ENCODE measurements around the gene DENND2D. TPM values are rescaled to one million over a fixed set of nuclear protein-coding genes. Genes with fewer than 3 reads are reported as not detected.

DENND2D gene, protein sequence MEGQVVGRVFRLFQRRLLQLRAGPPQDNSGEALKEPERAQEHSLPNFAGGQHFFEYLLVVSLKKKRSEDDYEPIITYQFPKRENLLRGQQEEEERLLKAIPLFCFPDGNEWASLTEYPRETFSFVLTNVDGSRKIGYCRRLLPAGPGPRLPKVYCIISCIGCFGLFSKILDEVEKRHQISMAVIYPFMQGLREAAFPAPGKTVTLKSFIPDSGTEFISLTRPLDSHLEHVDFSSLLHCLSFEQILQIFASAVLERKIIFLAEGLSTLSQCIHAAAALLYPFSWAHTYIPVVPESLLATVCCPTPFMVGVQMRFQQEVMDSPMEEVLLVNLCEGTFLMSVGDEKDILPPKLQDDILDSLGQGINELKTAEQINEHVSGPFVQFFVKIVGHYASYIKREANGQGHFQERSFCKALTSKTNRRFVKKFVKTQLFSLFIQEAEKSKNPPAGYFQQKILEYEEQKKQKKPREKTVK
- total RNA-seq, result 0.42 and 1.00 TPM in 2 replicates
- polyA plus RNA-seq, result 0.30 and 0.41 TPM in 2 replicates
- polyA plus RNA-seq (2011; cell fraction: cytosol; rRNA removed), result 0.21 TPM in 2 replicates
- 0.46 and 0.53 TPM in 2 replicates for polyA plus RNA-seq (2011; cell fraction: nucleus; rRNA removed)
- polyA plus RNA-seq (2012), result 0.99 and 1.3 TPM in 2 replicates
- polyA minus RNA-seq, result 0.47 and 0.97 TPM in 2 replicates
- polyA minus RNA-seq (2011; cell fraction: cytosol; rRNA and poly(A)+ RNA removed), result 4.6 TPM
- polyA minus RNA-seq (2011; cell fraction: nucleus; rRNA and poly(A)+ RNA removed), result 0.38 and 0.67 TPM in 2 replicates
- Bru-seq, nascent RNA, result percentile 18 among the genes with signal in this experiment
- BruChase-seq, experiment 1, labeled RNA remaining after a 6-hour chase, result percentile 14 among the genes with signal in this experiment
- BruChase-seq, experiment 2, labeled RNA remaining after a 2-hour chase, result percentile 11 among the genes with signal in this experiment
- long read RNA-seq, partial matches to known transcripts, result 0 of 1 reads
- long read RNA-seq, other reads (novel, unspliced or antisense), result 0 of 1 reads

DNA sequence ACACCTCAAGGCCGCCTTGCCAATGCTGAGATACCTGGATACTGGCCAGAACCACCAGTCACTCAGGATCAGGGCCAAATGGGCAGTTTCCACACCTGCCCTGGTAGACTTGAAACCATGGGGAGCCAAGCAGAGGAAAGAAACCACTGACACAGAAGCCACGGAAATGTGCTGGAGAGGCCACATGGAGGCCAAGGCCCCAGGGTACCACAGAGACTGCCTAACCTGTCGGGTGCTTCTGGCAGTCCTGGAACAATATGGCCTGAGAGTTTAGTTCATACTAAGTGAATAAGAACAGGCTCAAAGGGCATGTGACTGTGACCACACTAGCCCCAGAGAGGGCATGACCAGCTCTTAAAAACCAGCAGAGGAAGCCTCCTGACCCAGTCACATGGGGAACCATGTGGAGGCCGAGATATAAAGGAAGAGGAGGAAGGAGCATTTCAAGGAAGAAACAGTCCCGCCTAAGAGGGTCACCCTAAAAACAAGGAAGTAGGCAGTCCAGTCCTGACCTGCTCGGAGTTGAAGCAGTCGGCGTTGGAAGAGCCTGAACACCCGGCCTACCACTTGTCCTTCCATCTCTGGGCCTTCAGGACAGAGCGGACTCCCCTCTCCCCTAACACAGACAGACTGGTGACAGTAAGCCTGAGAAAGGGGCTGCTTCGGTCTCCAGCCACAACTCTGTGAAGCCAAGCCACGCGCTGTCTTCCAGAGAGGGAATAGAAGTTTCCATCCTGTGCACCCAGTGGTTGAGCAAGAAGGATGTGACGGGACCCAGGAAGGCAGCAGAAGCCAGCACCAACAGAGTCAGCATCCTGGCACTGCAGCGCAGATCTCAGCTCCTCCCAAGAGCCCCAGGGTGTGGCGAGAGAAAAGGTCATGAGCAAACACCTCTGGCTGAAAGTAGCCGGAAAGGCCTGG is at the start of gene DENND2D:
TSS of gene DENND2D (minus strand) at position 766 of the 921 bp plus-strand sequence. CDS start at position 579, 187 bp downstream.
- ChIA-PET CTCF (interaction anchor here (0.8 to 1.2 kb wide), 2 partner anchors 9 to 23 kb away, joined by 3 to 4 read pairs; no protein-coding TSS in a partner anchor), POLR2A (no interaction called here)
- peaks cover 11 to 15% of the 10 kb centered on the region in 2 experiments for H3K27me3 ChIP-seq (ENCODE audit: control insufficient read depth in 2 of 2, insufficient read depth in 2 of 2, low read length in 2 of 2)
- no peak for DNase-seq (ENCODE audit: low read depth, low spot score)
- H3K27ac ChIP-seq (ENCODE audit: insufficient read depth, low read depth, low read length), result no peak within 1 kb of the TSS
- intact Hi-C loops (cut with micrococcal nuclease), result no loop called here
- no peaks in the 10 kb centered on the region for H4K20me1 ChIP-seq (replicated peaks; ENCODE audit: control insufficient read depth, extremely low read depth, insufficient read depth, low read length)
- H2AFZ ChIP-seq (ENCODE audit: low read depth, low read length), result no peak within 1 kb of the TSS
- dilution Hi-C loops (cut with MboI; ENCODE audit: extremely low pct_ligation_motif_present, low sequenced_read_pairs), result no loop called here
- H3K36me3 ChIP-seq (ENCODE audit: control insufficient read depth in 2 of 2, extremely low read depth in 1 of 2, insufficient read depth in 2 of 2, low read length in 2 of 2), result no peaks in the 10 kb centered on the region
- H3K4me1 ChIP-seq (ENCODE audit: control insufficient read depth, extremely low read depth, insufficient read depth, low read length), result peaks cover 3% of the 10 kb centered on the region
- no peak within 1 kb of the TSS for H3K4me2 ChIP-seq (ENCODE audit: insufficient read depth, low read length)
- H3K9ac ChIP-seq (replicated peaks; ENCODE audit: extremely low read depth, insufficient read depth, low read length), result no peak within 1 kb of the TSS
- no peaks in the 10 kb centered on the region for H3K79me2 ChIP-seq (ENCODE audit: control insufficient read depth, insufficient read depth, low read length)
- H3K9me1 ChIP-seq (replicated peaks; ENCODE audit: control insufficient read depth, extremely low read depth, insufficient read depth, low read length), result no peaks in the 10 kb centered on the region
- H3K9me3 ChIP-seq (replicated peaks; ENCODE audit: control insufficient read depth, insufficient read depth, low read length), result no peaks in the 10 kb centered on the region
- TF ChIP-seq JUN (IDR thresholded peaks at IDR 0.05; ENCODE audit: borderline replicate concordance, insufficient read depth, insufficient read length, low read depth), result no peak
- no peak for FAIRE-seq
- no TSS peak for BruUV-seq (replicated peaks)
- H3K4me3 ChIP-seq (replicated peaks in 1 of 3; ENCODE audit: insufficient read depth in 1 of 3, low read depth in 1 of 3, low read length in 3 of 3), result no peak within 1 kb of the TSS

DNA sequence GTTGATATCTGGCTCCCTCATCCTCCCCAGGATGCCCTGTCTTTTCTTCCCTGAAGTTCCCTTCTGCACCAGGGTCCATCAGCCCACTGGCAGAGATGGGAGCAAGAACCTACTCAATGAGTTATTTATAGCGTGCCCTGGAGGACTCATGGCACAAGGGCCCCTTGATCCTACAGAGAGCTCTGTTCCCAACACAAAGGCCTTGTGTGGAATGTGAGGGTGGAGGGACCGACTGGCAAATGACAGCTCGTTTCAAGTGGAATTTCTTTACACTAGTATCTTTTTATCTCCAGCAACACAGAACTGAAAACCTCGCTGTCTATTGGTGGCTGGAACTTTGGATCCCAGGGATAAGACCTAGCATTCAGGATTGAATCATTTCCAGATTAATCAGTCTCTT is 49.5 kb upstream of the DENND2D start:
- H3K79me2 ChIP-seq (ENCODE audit: control insufficient read depth, insufficient read depth, low read length), result no peaks in the 10 kb centered on the region
- H3K9me3 ChIP-seq (replicated peaks; ENCODE audit: control insufficient read depth, insufficient read depth, low read length), result no peaks in the 10 kb centered on the region
- no peak overlapping the region for H3K27ac ChIP-seq (ENCODE audit: insufficient read depth, low read depth, low read length)
- H3K4me1 ChIP-seq (ENCODE audit: control insufficient read depth, extremely low read depth, insufficient read depth, low read length), result no peaks in the 10 kb centered on the region
- no peak overlapping the region for H3K4me3 ChIP-seq (replicated peaks in 1 of 3; ENCODE audit: insufficient read depth in 1 of 3, low read depth in 1 of 3, low read length in 3 of 3)
- no peaks in the 10 kb centered on the region for H4K20me1 ChIP-seq (replicated peaks; ENCODE audit: control insufficient read depth, extremely low read depth, insufficient read depth, low read length)
- H3K27me3 ChIP-seq (ENCODE audit: control insufficient read depth in 2 of 2, insufficient read depth in 2 of 2, low read length in 2 of 2), result no peaks in the 10 kb centered on the region
- POLR2A ChIA-PET, result no interaction called here
- CTCF ChIA-PET, result no interaction called here
- no peaks in the 10 kb centered on the region for H3K9me1 ChIP-seq (replicated peaks; ENCODE audit: control insufficient read depth, extremely low read depth, insufficient read depth, low read length)
- no peak overlapping the region for H3K9ac ChIP-seq (replicated peaks; ENCODE audit: extremely low read depth, insufficient read depth, low read length)
- BruUV-seq (replicated peaks), result no TSS peak
- DNase-seq (ENCODE audit: low read depth, low spot score), result no peak
- H3K4me2 ChIP-seq (ENCODE audit: insufficient read depth, low read length), result no peak overlapping the region
- intact Hi-C loops (cut with micrococcal nuclease), result no loop called here
- dilution Hi-C loops (cut with MboI; ENCODE audit: extremely low pct_ligation_motif_present, low sequenced_read_pairs), result no loop called here
- no peaks in the 10 kb centered on the region for H3K36me3 ChIP-seq (ENCODE audit: control insufficient read depth in 2 of 2, extremely low read depth in 1 of 2, insufficient read depth in 2 of 2, low read length in 2 of 2)
- FAIRE-seq, result no peak
- no peak overlapping the region for H2AFZ ChIP-seq (ENCODE audit: low read depth, low read length)
- TF ChIP-seq POLR2A (IDR thresholded peaks at IDR 0.05; ENCODE audit: low read depth, low read length) (no peak), JUN (IDR thresholded peaks at IDR 0.05; ENCODE audit: borderline replicate concordance, insufficient read depth, insufficient read length, low read depth) (no peak), GATA2 (IDR thresholded peaks at IDR 0.05; ENCODE audit: insufficient read depth, insufficient read length, low read depth, low read length) (no peak), MYC (IDR thresholded peaks at IDR 0.05; ENCODE audit: low read depth, low read length) (no peak), POLR2AphosphoS5 (IDR thresholded peaks at IDR 0.05; ENCODE audit: insufficient read depth, low read depth, low read length) (no peak)
- TF ChIP-seq, protein P1, sequence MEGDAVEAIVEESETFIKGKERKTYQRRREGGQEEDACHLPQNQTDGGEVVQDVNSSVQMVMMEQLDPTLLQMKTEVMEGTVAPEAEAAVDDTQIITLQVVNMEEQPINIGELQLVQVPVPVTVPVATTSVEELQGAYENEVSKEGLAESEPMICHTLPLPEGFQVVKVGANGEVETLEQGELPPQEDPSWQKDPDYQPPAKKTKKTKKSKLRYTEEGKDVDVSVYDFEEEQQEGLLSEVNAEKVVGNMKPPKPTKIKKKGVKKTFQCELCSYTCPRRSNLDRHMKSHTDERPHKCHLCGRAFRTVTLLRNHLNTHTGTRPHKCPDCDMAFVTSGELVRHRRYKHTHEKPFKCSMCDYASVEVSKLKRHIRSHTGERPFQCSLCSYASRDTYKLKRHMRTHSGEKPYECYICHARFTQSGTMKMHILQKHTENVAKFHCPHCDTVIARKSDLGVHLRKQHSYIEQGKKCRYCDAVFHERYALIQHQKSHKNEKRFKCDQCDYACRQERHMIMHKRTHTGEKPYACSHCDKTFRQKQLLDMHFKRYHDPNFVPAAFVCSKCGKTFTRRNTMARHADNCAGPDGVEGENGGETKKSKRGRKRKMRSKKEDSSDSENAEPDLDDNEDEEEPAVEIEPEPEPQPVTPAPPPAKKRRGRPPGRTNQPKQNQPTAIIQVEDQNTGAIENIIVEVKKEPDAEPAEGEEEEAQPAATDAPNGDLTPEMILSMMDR (IDR thresholded peaks at IDR 0.05; ENCODE audit: extremely low read depth in 1 of 2, insufficient read depth in 1 of 2, low read depth in 1 of 2, low read length in 2 of 2), result no peak

Measured in endothelial cell of umbilical vein (primary cell).